ENCODE results near the gene VSNL1.

VSNL1 gene

DNA sequence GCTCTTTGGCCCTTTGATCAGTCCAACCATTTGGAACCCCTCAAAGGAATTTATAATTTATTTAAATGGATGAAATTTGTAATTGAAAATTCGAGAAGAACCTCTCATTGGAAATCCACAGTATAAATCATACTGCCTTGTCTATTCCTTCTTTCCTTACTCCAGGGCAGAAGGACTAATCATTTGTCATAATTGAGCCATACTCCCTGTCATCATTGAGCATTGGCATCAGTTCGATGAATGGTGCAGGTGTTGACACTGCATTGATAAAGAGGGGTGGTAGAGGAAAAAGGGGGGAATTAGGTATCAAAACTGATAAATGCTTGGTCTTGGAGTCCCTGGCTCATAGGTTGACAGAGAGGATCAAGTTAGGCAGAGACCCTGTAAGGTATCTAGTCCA lies 2.0 kb downstream of the VSNL1 start:
- peaks cover 23% of the 10 kb centered on the region for H3K9me3 ChIP-seq
- H3K36me3 ChIP-seq: no peaks in the 10 kb centered on the region
- H3K4me3 ChIP-seq: no peak overlapping the region
- no peaks in the 10 kb centered on the region for H3K27me3 ChIP-seq
- H3K4me1 ChIP-seq: no peaks in the 10 kb centered on the region
- H4K20me1 ChIP-seq: no peaks in the 10 kb centered on the region
- H3K27ac ChIP-seq: no peak overlapping the region
- H3K4me2 ChIP-seq: no peak overlapping the region
- no peak for TF ChIP-seq Cebpa-rat (IDR thresholded peaks at IDR 0.05)
- no peak overlapping the region for H3K9ac ChIP-seq

DNA sequence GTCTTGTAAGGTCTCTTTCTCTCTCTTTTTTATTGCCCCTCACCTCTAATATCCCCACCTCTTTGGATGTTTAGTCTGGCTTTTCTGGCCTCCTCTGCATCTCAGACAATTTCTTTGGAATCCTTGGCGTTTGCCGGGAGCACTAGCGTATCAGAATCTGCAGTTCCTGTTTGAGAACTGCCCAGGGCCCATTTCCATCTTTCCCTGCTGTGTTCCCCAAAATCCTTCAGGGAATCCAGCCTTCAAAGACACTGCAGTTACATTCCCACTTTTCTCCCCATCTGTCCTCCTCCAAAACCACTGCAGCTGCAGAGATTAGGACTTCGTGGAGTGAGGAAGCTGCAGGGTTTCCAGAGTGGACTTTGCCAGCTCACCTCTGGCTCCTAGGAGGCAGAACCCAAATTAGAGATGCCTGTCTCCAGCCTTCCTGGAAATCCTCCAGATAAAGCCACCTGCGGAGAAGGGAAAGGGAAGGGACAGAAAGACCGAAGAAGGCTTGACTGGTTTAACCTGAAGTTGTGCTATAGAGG lies 2.7 kb downstream of the VSNL1 start:
- Histone ChIP-seq H3K27me3 (no peaks in the 10 kb centered on the region), H3K4me2 (no peak overlapping the region), H3K9ac (no peak overlapping the region)

DNA sequence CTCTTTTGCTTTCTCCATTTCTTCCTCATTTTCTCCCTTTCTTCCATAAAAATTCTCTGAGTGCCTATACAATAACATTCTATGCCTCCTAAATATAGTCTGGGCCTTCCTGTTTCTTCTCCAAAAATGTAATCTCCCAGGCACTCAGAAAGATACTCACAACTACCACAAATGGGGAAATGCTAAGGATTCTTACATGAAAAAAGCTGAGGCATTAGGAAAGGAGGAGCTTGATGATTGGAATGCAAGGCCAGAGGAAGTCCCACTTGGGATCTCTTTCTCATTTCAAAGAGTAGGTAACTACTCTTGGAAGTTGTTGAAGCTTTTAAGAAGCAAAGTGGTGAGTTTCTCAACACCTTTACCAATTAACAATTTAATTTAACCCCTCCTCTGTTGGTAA lies 3.4 kb downstream of the VSNL1 start:
- Histone ChIP-seq H3K36me3 (no peaks in the 10 kb centered on the region), H3K9me3 (peaks cover 18% of the 10 kb centered on the region), H3K4me3 (no peak overlapping the region), H3K4me1 (no peaks in the 10 kb centered on the region), H3K27me3 (no peaks in the 10 kb centered on the region), H3K4me2 (no peak overlapping the region), H4K20me1 (no peaks in the 10 kb centered on the region), H3K27ac (no peak overlapping the region), H3K9ac (no peak overlapping the region)
- TF ChIP-seq Cebpa-rat (IDR thresholded peaks at IDR 0.05): no peak

More for the DNA sequence above, 2.7 kb downstream of the VSNL1 start:
- Histone ChIP-seq H3K4me1 (no peaks in the 10 kb centered on the region), H3K36me3 (no peaks in the 10 kb centered on the region), H4K20me1 (no peaks in the 10 kb centered on the region), H3K4me3 (no peak overlapping the region), H3K9me3 (peaks cover 23% of the 10 kb centered on the region), H3K27ac (no peak overlapping the region)
- TF ChIP-seq Cebpa-rat (IDR thresholded peaks at IDR 0.05): no peak

DNA sequence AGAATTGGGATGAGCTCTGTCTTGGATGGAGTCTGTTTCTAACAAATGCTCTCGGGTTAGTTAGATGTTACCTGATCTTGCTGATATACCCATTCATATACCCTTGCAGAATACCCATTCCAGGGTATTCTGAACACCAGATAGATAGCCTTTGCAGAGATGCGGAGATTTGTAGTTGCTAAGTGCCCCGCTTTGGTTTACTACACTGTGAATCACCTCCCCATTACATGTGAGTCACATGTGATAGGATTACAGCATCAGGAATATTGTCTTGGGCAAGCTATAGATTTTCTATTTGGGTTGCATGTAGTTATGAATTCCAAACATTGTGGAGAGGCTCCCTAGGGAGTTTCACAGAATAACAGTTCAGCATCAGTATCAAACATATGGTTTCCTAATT lies 3.8 kb downstream of the VSNL1 start:
- Histone ChIP-seq H3K4me2 (no peak overlapping the region), H3K4me1 (no peaks in the 10 kb centered on the region), H3K27ac (no peak overlapping the region), H4K20me1 (no peaks in the 10 kb centered on the region), H3K36me3 (no peaks in the 10 kb centered on the region), H3K9ac (no peak overlapping the region), H3K4me3 (no peak overlapping the region), H3K9me3 (peaks cover 14% of the 10 kb centered on the region), H3K27me3 (no peaks in the 10 kb centered on the region)
- TF ChIP-seq Cebpa-rat (IDR thresholded peaks at IDR 0.05): no peak

DNA sequence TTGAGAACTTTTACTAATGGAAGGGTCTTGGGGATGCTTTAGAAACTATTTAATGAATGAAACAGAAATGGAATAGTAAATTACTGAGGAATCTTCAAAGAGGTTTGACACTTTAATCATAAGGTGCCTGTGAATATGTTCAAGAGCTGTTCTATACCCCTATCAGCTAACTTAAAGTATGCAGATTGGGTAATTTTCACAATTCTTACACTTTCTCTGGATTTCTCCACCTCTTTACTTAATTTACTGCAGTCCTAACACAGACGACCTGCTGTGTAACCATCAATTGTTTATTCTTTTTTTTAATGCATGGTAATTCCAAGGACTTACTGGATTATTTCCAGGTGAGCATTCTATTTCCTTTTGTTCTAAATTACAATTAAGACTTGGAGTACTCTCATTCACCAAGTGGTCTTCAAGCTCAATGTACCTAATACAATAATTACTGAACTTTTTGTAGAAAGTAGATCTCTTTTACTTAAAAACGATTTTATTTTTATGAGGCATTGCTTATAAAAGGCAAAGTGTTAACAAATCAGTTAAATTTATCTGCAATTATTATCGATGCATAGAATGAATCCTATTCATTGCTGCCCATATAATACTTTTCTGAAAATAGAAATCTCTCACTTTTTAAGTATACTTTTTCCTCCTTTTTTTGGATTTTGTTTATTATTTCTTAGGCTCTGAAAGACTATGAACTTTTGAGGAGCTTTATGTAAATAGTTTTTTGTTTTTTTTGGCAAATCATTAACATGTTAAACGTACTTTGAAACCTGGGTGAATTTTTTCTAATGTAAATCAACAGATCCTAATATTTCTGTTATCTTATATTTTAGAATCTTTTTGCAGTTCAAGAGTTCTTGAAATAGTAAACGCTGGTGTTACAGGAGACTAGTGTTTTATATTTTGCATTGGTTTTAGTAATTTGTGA lies 5.5 kb downstream of the VSNL1 start:
- Histone ChIP-seq H3K4me2 (no peak overlapping the region), H3K4me3 (no peak overlapping the region), H3K27ac (no peak overlapping the region), H3K9ac (no peak overlapping the region), H3K4me1 (no peaks in the 10 kb centered on the region), H4K20me1 (no peaks in the 10 kb centered on the region), H3K9me3 (no peaks in the 10 kb centered on the region), H3K36me3 (no peaks in the 10 kb centered on the region), H3K27me3 (no peaks in the 10 kb centered on the region)
- TF ChIP-seq Cebpa-rat (IDR thresholded peaks at IDR 0.05): no peak

DNA sequence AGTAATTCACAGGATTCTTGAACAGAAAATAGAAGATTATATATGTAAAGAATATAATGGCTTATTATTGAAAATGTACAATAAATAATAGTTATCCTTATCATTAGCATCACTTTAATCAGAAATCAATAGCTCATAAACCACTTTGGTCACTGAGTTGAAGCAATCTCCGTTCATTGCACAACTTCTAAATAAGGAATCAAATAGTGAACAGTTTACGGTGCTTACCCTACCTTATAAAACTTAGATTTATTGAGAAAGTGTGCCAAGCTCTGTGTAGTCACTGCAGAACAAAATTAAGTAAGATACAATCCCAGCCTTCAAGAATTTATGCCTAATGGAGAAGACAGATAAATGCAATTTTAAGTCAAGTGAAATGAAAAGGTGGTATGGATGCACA lies 6.7 kb downstream of the VSNL1 start:
- H3K9ac ChIP-seq: no peak overlapping the region

DNA sequence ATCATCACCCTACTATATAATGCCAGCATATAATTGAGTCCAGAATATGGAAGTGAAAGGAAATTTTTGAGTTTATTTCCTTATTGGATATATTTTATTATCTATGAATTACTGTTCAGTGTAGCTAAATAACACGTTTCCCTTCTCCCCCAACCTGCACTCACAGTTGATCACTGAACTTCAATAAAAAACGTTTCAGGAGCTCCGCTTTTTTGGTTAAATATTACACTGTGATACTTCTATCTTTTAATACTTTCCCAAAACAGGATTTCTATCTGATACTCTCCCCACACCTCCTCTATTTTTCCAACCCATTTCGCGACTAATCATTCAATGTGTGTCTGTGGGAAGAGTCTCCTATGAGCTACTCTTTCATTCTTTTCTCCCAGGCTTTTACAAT lies 7.2 kb downstream of the VSNL1 start:
- no peak overlapping the region for H3K4me3 ChIP-seq
- no peak overlapping the region for H3K9ac ChIP-seq
- no peaks in the 10 kb centered on the region for H3K4me1 ChIP-seq
- H4K20me1 ChIP-seq: no peaks in the 10 kb centered on the region
- H3K36me3 ChIP-seq: no peaks in the 10 kb centered on the region
- no peak overlapping the region for H3K27ac ChIP-seq
- no peaks in the 10 kb centered on the region for H3K27me3 ChIP-seq
- no peaks in the 10 kb centered on the region for H3K9me3 ChIP-seq
- no peak for TF ChIP-seq Cebpa-rat (IDR thresholded peaks at IDR 0.05)
- H3K4me2 ChIP-seq: no peak overlapping the region

More for the DNA sequence above, 6.7 kb downstream of the VSNL1 start:
- no peak overlapping the region for H3K27ac ChIP-seq
- H4K20me1 ChIP-seq: no peaks in the 10 kb centered on the region
- H3K36me3 ChIP-seq: no peaks in the 10 kb centered on the region
- no peaks in the 10 kb centered on the region for H3K4me1 ChIP-seq
- H3K27me3 ChIP-seq: no peaks in the 10 kb centered on the region
- no peak overlapping the region for H3K4me2 ChIP-seq
- no peaks in the 10 kb centered on the region for H3K9me3 ChIP-seq
- no peak for TF ChIP-seq Cebpa-rat (IDR thresholded peaks at IDR 0.05)
- H3K4me3 ChIP-seq: no peak overlapping the region

DNA sequence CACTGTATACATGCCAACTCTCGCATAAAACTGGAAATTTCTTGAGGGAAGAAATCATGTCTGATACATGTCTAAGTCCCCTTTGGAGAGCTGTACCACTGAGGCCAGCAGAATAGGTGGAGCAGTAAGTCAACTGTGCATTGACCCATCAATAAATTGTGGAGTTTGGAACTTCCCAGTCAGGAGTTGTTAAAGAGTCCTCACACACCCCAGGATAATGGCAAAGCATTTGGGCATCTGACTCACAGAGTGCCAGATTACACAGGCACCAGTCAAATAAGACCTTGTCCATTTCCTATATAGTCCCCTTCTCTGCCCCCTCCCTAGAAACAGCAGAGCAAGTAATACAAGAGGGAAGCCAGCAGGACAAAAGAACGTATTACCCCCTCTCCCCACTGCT lies 10.4 kb downstream of the VSNL1 start:
- no peaks in the 10 kb centered on the region for H3K4me1 ChIP-seq
- no peak overlapping the region for H3K27ac ChIP-seq
- H3K27me3 ChIP-seq: no peaks in the 10 kb centered on the region
- no peak overlapping the region for H3K4me3 ChIP-seq
- H3K36me3 ChIP-seq: no peaks in the 10 kb centered on the region
- no peak for TF ChIP-seq Cebpa-rat (IDR thresholded peaks at IDR 0.05)
- H3K9ac ChIP-seq: no peak overlapping the region
- H3K4me2 ChIP-seq: no peak overlapping the region
- H4K20me1 ChIP-seq: no peaks in the 10 kb centered on the region
- no peaks in the 10 kb centered on the region for H3K9me3 ChIP-seq

DNA sequence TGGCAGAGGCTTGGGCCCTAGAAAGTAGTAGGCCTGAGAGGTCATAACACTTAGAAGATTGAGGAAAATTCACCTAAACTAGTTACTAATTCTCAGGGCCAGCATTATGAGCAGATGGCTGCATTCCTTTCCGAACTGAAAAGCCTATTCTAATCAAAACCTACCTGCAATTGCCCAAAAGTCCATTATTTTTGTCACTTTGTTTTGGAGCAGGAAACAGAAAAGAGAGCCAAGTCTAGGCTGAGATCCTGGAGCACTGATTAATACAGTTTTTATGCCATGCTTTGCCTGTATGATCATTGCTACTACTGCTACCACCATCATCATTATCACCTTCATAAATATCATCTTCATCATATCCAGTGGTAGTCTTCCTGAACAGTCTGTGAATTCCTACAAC lies 14.7 kb downstream of the VSNL1 start:
- Histone ChIP-seq H3K4me1 (no peaks in the 10 kb centered on the region), H3K27me3 (no peaks in the 10 kb centered on the region), H3K9ac (no peak overlapping the region), H3K4me2 (no peak overlapping the region), H3K4me3 (no peak overlapping the region), H4K20me1 (no peaks in the 10 kb centered on the region), H3K9me3 (no peaks in the 10 kb centered on the region), H3K27ac (no peak overlapping the region), H3K36me3 (no peaks in the 10 kb centered on the region)
- TF ChIP-seq Cebpa-rat (IDR thresholded peaks at IDR 0.05): no peak

DNA sequence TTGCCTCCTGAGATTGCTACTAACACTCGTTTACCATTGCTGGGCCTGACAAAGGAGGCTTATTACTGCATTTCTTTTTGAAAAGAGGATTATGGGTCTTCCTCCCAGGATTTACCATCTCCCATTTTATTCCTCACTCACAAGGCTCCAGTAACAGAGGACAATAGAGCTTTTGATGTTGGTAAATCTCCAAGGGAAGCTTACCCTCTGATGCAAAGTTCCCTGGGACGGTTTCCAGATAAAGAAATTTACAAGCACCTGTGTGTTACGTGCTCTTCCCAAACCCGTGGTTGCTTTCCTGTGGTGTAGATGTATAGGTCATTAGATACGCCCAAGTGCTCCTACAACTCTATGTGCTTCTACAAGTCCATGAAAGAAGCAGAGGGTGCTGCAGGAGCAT lies 17.1 kb downstream of the VSNL1 start:
- Histone ChIP-seq H4K20me1 (no peaks in the 10 kb centered on the region), H3K4me3 (no peak overlapping the region), H3K4me1 (peaks cover 2% of the 10 kb centered on the region), H3K9me3 (no peaks in the 10 kb centered on the region), H3K27me3 (no peaks in the 10 kb centered on the region), H3K27ac (no peak overlapping the region), H3K4me2 (no peak overlapping the region), H3K9ac (no peak overlapping the region), H3K36me3 (no peaks in the 10 kb centered on the region)
- TF ChIP-seq Cebpa-rat (IDR thresholded peaks at IDR 0.05): no peak

All from BLaER1 (cell line).